Astrocyte of the cerebellum (primary cell): ENCODE data around the gene IRF2.
A peak's percentile ranks its signal among the peaks of the same experiment; 100 is the strongest.

ENCODE experiments used
- DNase-seq: peaks from one replicate; pipeline ENCODE4 v3.0.0-alpha.2; 2011; ENCODE audit warnings: low read depth
- H3K4me3 ChIP-seq: 2 replicates; pipeline ENCODE4 v1.5.1; 2011; ENCODE audit warnings: mild to moderate bottlenecking, low read depth, low read length, moderate library complexity
- CTCF ChIP-seq: IDR thresholded peaks from 2 replicates; pipeline ENCODE4 v1.5.1; 2012; ENCODE audit warnings: low read length, low read depth, moderate library complexity, mild to moderate bottlenecking; ENCODE audit errors: missing control alignments
- in situ Hi-C: cut with HindIII; loops from 2 replicates; pipeline ENCODE4 v1.10.0; 2017; ENCODE audit warnings: low sequenced_read_pairs

Gene IRF2

GRCh38 chr4:184408684-184409081 lies 65.7 kb downstream of the IRF2 start:
- DNase-seq, result no peak
- no peak overlapping the region for H3K4me3 ChIP-seq
- no peak for TF ChIP-seq CTCF
- in situ Hi-C loops, result no loop called here

GRCh38 chr4:184408021-184408683 lies 66.2 kb downstream of the IRF2 start:
- TF ChIP-seq CTCF, result no peak
- no peak overlapping the region for H3K4me3 ChIP-seq
- in situ Hi-C loops, result no loop called here
- DNase-seq, result peak; percentile 63

- no peak for DNase-seq
- no peak for TF ChIP-seq CTCF
- in situ Hi-C loops, result no loop called here
- H3K4me3 ChIP-seq, result no peak overlapping the region
These were observed 67.4 kb downstream of the IRF2 start for GRCh38 chr4:184406958-184407391.

- no peak overlapping the region for H3K4me3 ChIP-seq
- no peak for DNase-seq
- TF ChIP-seq CTCF, result no peak
- in situ Hi-C loops, result no loop called here
These were observed 70.3 kb downstream of the IRF2 start for GRCh38 chr4:184404047-184404446.

GRCh38 chr4:184403384-184403781 lies 71.0 kb downstream of the IRF2 start:
- no peak for DNase-seq
- TF ChIP-seq CTCF, result no peak
- in situ Hi-C loops, result no loop called here
- H3K4me3 ChIP-seq, result no peak overlapping the region

- no peak for DNase-seq
- TF ChIP-seq CTCF, result no peak
- in situ Hi-C loops, result no loop called here
- H3K4me3 ChIP-seq, result no peak overlapping the region
These were observed 71.5 kb downstream of the IRF2 start for GRCh38 chr4:184402740-184403383.
